Myocyte (in vitro differentiated cells): ENCODE data around the gene MINDY1. TPM values are rescaled to one million over a fixed set of nuclear protein-coding genes. Genes with fewer than 3 reads are reported as not detected.

ENCODE experiments used
- DNase-seq: peaks from one replicate; pipeline ENCODE4 v3.0.0-alpha.2; 2012; ENCODE audit warnings: low read depth
- total RNA-seq: library from RNA; depleted of rRNA; stranded (reverse); fragments of >200 nt; gene quantifications from 2 replicates; pipeline ENCODE4 v1.2.3, GENCODE V29; 2014

Gene MINDY1
- total RNA-seq, 1 donor from 2014 or later = 39.6 TPM

- no peak for DNase-seq
These were observed 6.2 kb upstream of the MINDY1 start for GRCh38 chr1:151012684-151013471.

GRCh38 chr1:151011154-151011850, 4.6 kb upstream of the MINDY1 start:
- peak; percentile 20 for DNase-seq

GRCh38 chr1:151010346-151010726, 3.6 kb upstream of the MINDY1 start:
- no peak for DNase-seq

GRCh38 chr1:151009674-151010345, 3.1 kb upstream of the MINDY1 start:
- no peak for DNase-seq

- DNase-seq = no peak
These were observed 2.5 kb upstream of the MINDY1 start for GRCh38 chr1:151009206-151009587.

- peak; percentile 96 for DNase-seq
These were observed 1.8 kb upstream of the MINDY1 start, which contains the start of gene PRUNE1 for GRCh38 chr1:151008244-151009205. Gene PRUNE1, plus strand, starts transcription at chr1:151008449. Its CDS starts 184 bp downstream, at chr1:151008633.

GRCh38 chr1:151007853-151008243, 1.1 kb upstream of the MINDY1 start:
- no peak for DNase-seq

GRCh38 chr1:151005729-151006319, 878 bp downstream of the MINDY1 start:
- no peak for DNase-seq

- DNase-seq = no peak
These were observed 3.5 kb downstream of the MINDY1 start for GRCh38 chr1:151003180-151003579.

- no peak for DNase-seq
These were observed 4.1 kb downstream of the MINDY1 start for GRCh38 chr1:151002611-151003010.

GRCh38 chr1:151002051-151002450, 4.7 kb downstream of the MINDY1 start:
- no peak for DNase-seq

GRCh38 chr1:151001602-151002001, 5.1 kb downstream of the MINDY1 start:
- no peak for DNase-seq

- no peak for DNase-seq
These were observed 6.3 kb downstream of the MINDY1 start for GRCh38 chr1:151000408-151000807.

GRCh38 chr1:150999926-151000325, 6.8 kb downstream of the MINDY1 start:
- peak; percentile 26 for DNase-seq

- DNase-seq = peak; percentile 98
These were observed 7.5 kb downstream of the MINDY1 start for GRCh38 chr1:150999051-150999674.

GRCh38 chr1:150997949-150998348, 8.8 kb downstream of the MINDY1 start:
- peak; percentile 33 for DNase-seq

GRCh38 chr1:150997126-150997872, 9.4 kb downstream of the MINDY1 start:
- no peak for DNase-seq

GRCh38 chr1:150995896-150996295, 10.8 kb downstream of the MINDY1 start:
- DNase-seq = peak; percentile 70

- no peak for DNase-seq
These were observed 11.2 kb downstream of the MINDY1 start for GRCh38 chr1:150995460-150995859.
